GM23338 (cell line): ENCODE results near the gene MBD5. TPM values are rescaled to one million over a fixed set of nuclear protein-coding genes. Genes with fewer than 3 reads are reported as not detected.
A peak's percentile ranks its signal among the peaks of the same experiment; 100 is the strongest.

Experiments
- ATAC-seq: fragments of 200-7000 bp; cut with Tn5 transposase; 3 replicates; pipeline ENCODE4 v1.9.1; 2020
- DNase-seq: peaks from one replicate; pipeline ENCODE4 v3.0.0-alpha.2; 2015; ENCODE audit warnings: low spot score
- H2AFZ ChIP-seq: fragments of 200-600 bp; sonication (generic); 2 replicates; pipeline ENCODE4 v1.8.0; 2016; ENCODE audit warnings: antibody characterized with exemption, mild to moderate bottlenecking, moderate library complexity
- H3F3A ChIP-seq: fragments of 200-600 bp; sonication (generic); replicated peaks from 2 replicates; pipeline ENCODE4 v1.8.0; 2017; ENCODE audit warnings: antibody characterized with exemption, mixed run types, low read depth
- H3K27ac ChIP-seq: fragments of 200-600 bp; sonication (generic); 2 replicates; pipeline ENCODE4 v1.6.1; 2016; ENCODE audit warnings: low read depth
- H3K27me3 ChIP-seq: fragments of 200-600 bp; sonication (generic); 2 replicates; pipeline ENCODE4 v1.8.0; 2016; ENCODE audit warnings: mild to moderate bottlenecking, mixed run types, moderate library complexity; ENCODE audit not compliant: insufficient read depth
- H3K36me3 ChIP-seq: fragments of 200-600 bp; sonication (generic); 2 replicates; pipeline ENCODE4 v1.8.0; 2016; ENCODE audit warnings: mild to moderate bottlenecking; ENCODE audit not compliant: insufficient read depth
- H3K4me1 ChIP-seq: fragments of 200-600 bp; sonication (generic); 2 replicates; pipeline ENCODE4 v1.8.0; 2016; ENCODE audit warnings: mild to moderate bottlenecking, moderate library complexity; ENCODE audit not compliant: insufficient read depth
- H3K4me2 ChIP-seq: fragments of 200-600 bp; sonication (generic); 2 replicates; pipeline ENCODE4 v1.7.1; 2017; ENCODE audit warnings: mixed run types
- H3K4me3 ChIP-seq: fragments of 200-600 bp; sonication (generic); 2 replicates; pipeline ENCODE4 v1.6.1; 2016; ENCODE audit warnings: mixed run types
- H3K79me2 ChIP-seq: fragments of 200-600 bp; sonication (generic); replicated peaks from 2 replicates; pipeline ENCODE4 v1.8.0; 2017; ENCODE audit warnings: mild to moderate bottlenecking; ENCODE audit not compliant: insufficient read depth
- H3K9me2 ChIP-seq: fragments of 200-600 bp; sonication (generic); 2 replicates; pipeline ENCODE4 v1.8.0; 2017; ENCODE audit not compliant: insufficient read depth
- H4K20me1 ChIP-seq: fragments of 200-600 bp; sonication (generic); replicated peaks from 2 replicates; pipeline ENCODE4 v1.8.0; 2017; ENCODE audit warnings: mild to moderate bottlenecking; ENCODE audit not compliant: insufficient read depth
- H3K27ac Mint-ChIP-seq: 2 replicates; pipeline ENCODE4 v1.8.0; 2020; ENCODE audit warnings: inconsistent platforms, mild to moderate bottlenecking, moderate library complexity, mixed read lengths
- H3K27me3 Mint-ChIP-seq: 3 replicates; pipeline ENCODE4 v1.8.0; 2022; ENCODE audit warnings: low read depth, mild to moderate bottlenecking, moderate library complexity, mixed read lengths, inconsistent platforms; ENCODE audit not compliant: insufficient read depth, poor library complexity
- H3K36me3 Mint-ChIP-seq: 3 replicates; pipeline ENCODE4 v1.8.0; 2021; ENCODE audit warnings: low read depth, mild to moderate bottlenecking, inconsistent platforms, moderate library complexity, mixed read lengths
- H3K4me1 Mint-ChIP-seq: 3 replicates; pipeline ENCODE4 v1.8.0; 2020; ENCODE audit warnings: mild to moderate bottlenecking, inconsistent platforms, mixed read lengths
- H3K4me3 Mint-ChIP-seq: 3 replicates; pipeline ENCODE4 v1.8.0; 2021; ENCODE audit warnings: moderate library complexity, mild to moderate bottlenecking, inconsistent platforms, mixed read lengths
- H3K9me3 Mint-ChIP-seq: 3 replicates; pipeline ENCODE4 v1.8.0; 2020; ENCODE audit warnings: moderate library complexity, mild to moderate bottlenecking, inconsistent platforms, mixed read lengths
- CREB1 ChIP-seq: fragments of 250-450 bp; sonication (Bioruptor Pico); IDR thresholded peaks from 2 replicates; pipeline ENCODE4 v1.5.0; 2020; ENCODE audit warnings: low read depth, mild to moderate bottlenecking, moderate library complexity
- EZH2 ChIP-seq: fragments of 200-600 bp; sonication (generic); IDR thresholded peaks from one replicate; pipeline ENCODE4 v1.8.0; 2017; ENCODE audit warnings: antibody characterized with exemption, mild to moderate bottlenecking, low read depth; ENCODE audit not compliant: unreplicated experiment
- EZH2phosphoT487 ChIP-seq: fragments of 200-600 bp; sonication (generic); IDR thresholded peaks from one replicate; pipeline ENCODE4 v1.8.1; 2018; ENCODE audit warnings: antibody characterized with exemption; ENCODE audit not compliant: unreplicated experiment
- JUNB ChIP-seq: IDR thresholded peaks from one replicate; pipeline ENCODE4 v1.6.1; 2016; ENCODE audit warnings: antibody characterized with exemption; ENCODE audit not compliant: unreplicated experiment
- NANOG ChIP-seq: IDR thresholded peaks from 2 replicates; pipeline ENCODE4 v1.6.1; 2016; ENCODE audit warnings: antibody characterized with exemption, borderline replicate concordance
- POLR2AphosphoS5 ChIP-seq: IDR thresholded peaks from 2 replicates; pipeline ENCODE4 v1.6.1; 2016; ENCODE audit warnings: antibody characterized with exemption, low read depth
- REST ChIP-seq: IDR thresholded peaks from one replicate; pipeline ENCODE4 v1.6.1; 2018; ENCODE audit warnings: antibody characterized with exemption; ENCODE audit not compliant: unreplicated experiment
- STAT1 ChIP-seq: IDR thresholded peaks from one replicate; pipeline ENCODE4 v1.6.1; 2016; ENCODE audit warnings: antibody characterized with exemption; ENCODE audit not compliant: unreplicated experiment
- ZNF114 ChIP-seq: fragments of 250-450 bp; sonication (Bioruptor Pico); IDR thresholded peaks from 2 replicates; pipeline ENCODE4 v1.5.0; 2020; ENCODE audit warnings: mild to moderate bottlenecking, moderate library complexity
- ZNF331 ChIP-seq: fragments of 250-450 bp; sonication (Bioruptor Pico); IDR thresholded peaks from 2 replicates; pipeline ENCODE4 v1.5.0; 2020; ENCODE audit warnings: low read depth, mild to moderate bottlenecking, moderate library complexity
- polyA plus RNA-seq: library from polyadenylated mRNA; unstranded; fragments of >200 nt; fragmentation: Nextera tagmentation; extraction: Ambion mirVana; gene quantifications from 2 replicates; pipeline ENCODE4 v1.2.1, GENCODE V29; 2016
- total RNA-seq: library from RNA; depleted of rRNA; stranded (reverse); fragments of >200 nt; shearing (Covaris generic); gene quantifications from 2 replicates; pipeline ENCODE4 v1.2.3, GENCODE V29; 2014
- TF ChIP-seq, protein P1 (sequence below), 2 experiments: fragments of 200-600 bp in 1 of 2; sonication (generic) in 1 of 2; conservative IDR thresholded peaks; 2 replicates each; pipeline versions ENCODE4 v1.5.1 to v1.6.1; 2016 to 2017; ENCODE audit warnings: antibody characterized with exemption in 2 of 2, low read depth in 2 of 2, mild to moderate bottlenecking in 2 of 2, moderate library complexity in 1 of 2
- TF ChIP-seq, protein P2 (sequence below): IDR thresholded peaks from 2 replicates; pipeline ENCODE4 v1.6.1; 2016; ENCODE audit warnings: antibody characterized with exemption

MBD5 gene
- total and polyA plus RNA-seq, 2 experiments from 2014 or later, result 16.2 to 23.1 TPM

- Mint-ChIP-seq H3K4me1 (peaks cover 44% of the 10 kb centered on the region), H3K9me3 (peaks cover 2% of the 10 kb centered on the region; the same call in 1 of the 3 replicates), H3K27ac (peak overlapping the region; percentile 39; the same call in 1 of the 2 replicates), H3K27me3 (peaks cover 2% of the 10 kb centered on the region), H3K36me3 (0 out of 3 replicates have a peak, but pooled peaks cover 4% of the 10 kb centered on the region), H3K4me3 (peak overlapping the region; percentile 26)
- H4K20me1 ChIP-seq, result no peaks in the 10 kb centered on the region
- DNase-seq (peak; percentile 83), ATAC-seq (peak; percentile 82)
- 0 out of 2 replicates have a peak, but pooled peaks cover 1% of the 10 kb centered on the region for H3K9me2 ChIP-seq
- H3K27me3 ChIP-seq, result no peaks in the 10 kb centered on the region
- H3K27ac ChIP-seq, result no peak overlapping the region
- no peak overlapping the region for H2AFZ ChIP-seq
- no peaks in the 10 kb centered on the region for H3K36me3 ChIP-seq
- H3K4me2 ChIP-seq, result peak overlapping the region; percentile 39
- H3K4me3 ChIP-seq, result 0 out of 2 replicates have a peak overlapping the region, but pooled peaks have one; percentile 10
- peak; percentile 94 for TF ChIP-seq NANOG
- no peak for TF ChIP-seq CREB1 (CRISPR knock-in tag)
- TF ChIP-seq, protein P1, sequence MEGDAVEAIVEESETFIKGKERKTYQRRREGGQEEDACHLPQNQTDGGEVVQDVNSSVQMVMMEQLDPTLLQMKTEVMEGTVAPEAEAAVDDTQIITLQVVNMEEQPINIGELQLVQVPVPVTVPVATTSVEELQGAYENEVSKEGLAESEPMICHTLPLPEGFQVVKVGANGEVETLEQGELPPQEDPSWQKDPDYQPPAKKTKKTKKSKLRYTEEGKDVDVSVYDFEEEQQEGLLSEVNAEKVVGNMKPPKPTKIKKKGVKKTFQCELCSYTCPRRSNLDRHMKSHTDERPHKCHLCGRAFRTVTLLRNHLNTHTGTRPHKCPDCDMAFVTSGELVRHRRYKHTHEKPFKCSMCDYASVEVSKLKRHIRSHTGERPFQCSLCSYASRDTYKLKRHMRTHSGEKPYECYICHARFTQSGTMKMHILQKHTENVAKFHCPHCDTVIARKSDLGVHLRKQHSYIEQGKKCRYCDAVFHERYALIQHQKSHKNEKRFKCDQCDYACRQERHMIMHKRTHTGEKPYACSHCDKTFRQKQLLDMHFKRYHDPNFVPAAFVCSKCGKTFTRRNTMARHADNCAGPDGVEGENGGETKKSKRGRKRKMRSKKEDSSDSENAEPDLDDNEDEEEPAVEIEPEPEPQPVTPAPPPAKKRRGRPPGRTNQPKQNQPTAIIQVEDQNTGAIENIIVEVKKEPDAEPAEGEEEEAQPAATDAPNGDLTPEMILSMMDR (conservative IDR thresholded peaks at IDR 0.05; ENCODE audit: low read depth in 2 of 2), result 0 out of 4 replicates have a peak, but pooled peaks of 1 of the 2 experiments have one; percentile 6
- no peak for TF ChIP-seq ZNF331 (CRISPR knock-in tag)
- TF ChIP-seq JUNB, result no peak
- no peak for TF ChIP-seq POLR2AphosphoS5
- TF ChIP-seq ZNF114 (CRISPR knock-in tag), result no peak
- TF ChIP-seq EZH2, result no peak
- TF ChIP-seq STAT1, result no peak
- TF ChIP-seq, protein P2, sequence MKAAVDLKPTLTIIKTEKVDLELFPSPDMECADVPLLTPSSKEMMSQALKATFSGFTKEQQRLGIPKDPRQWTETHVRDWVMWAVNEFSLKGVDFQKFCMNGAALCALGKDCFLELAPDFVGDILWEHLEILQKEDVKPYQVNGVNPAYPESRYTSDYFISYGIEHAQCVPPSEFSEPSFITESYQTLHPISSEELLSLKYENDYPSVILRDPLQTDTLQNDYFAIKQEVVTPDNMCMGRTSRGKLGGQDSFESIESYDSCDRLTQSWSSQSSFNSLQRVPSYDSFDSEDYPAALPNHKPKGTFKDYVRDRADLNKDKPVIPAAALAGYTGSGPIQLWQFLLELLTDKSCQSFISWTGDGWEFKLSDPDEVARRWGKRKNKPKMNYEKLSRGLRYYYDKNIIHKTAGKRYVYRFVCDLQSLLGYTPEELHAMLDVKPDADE, result no peak
- H3F3A ChIP-seq, result no peaks in the 10 kb centered on the region
- H3K79me2 ChIP-seq, result no peaks in the 10 kb centered on the region
- peaks cover 45% of the 10 kb centered on the region for H3K4me1 ChIP-seq
These were observed 282.3 kb downstream of the MBD5 start for GRCh38 chr2:148303161-148303560.

- DNase-seq (no peak), ATAC-seq (no peak)
- Histone ChIP-seq H3K4me3 (no peak overlapping the region), H3K4me1 (peaks cover 45% of the 10 kb centered on the region), H3K4me2 (peak overlapping the region; percentile 42), H3F3A (no peaks in the 10 kb centered on the region), H4K20me1 (no peaks in the 10 kb centered on the region), H3K79me2 (no peaks in the 10 kb centered on the region), H3K9me2 (no peaks in the 10 kb centered on the region), H2AFZ (no peak overlapping the region), H3K36me3 (no peaks in the 10 kb centered on the region), H3K27me3 (no peaks in the 10 kb centered on the region), H3K27ac (no peak overlapping the region)
- Mint-ChIP-seq H3K36me3 (peaks cover 13% of the 10 kb centered on the region; the same call in 2 of the 3 replicates), H3K9me3 (peaks cover 8% of the 10 kb centered on the region; the same call in 2 of the 3 replicates), H3K4me3 (no peak overlapping the region), H3K27me3 (peaks cover 5% of the 10 kb centered on the region), H3K4me1 (peaks cover 47% of the 10 kb centered on the region), H3K27ac (no peak overlapping the region)
- no peak for TF ChIP-seq NANOG
- no peak for TF ChIP-seq EZH2phosphoT487
- TF ChIP-seq STAT1, result no peak
- TF ChIP-seq ZNF114 (CRISPR knock-in tag), result no peak
- no peak for TF ChIP-seq ZNF331 (CRISPR knock-in tag)
- TF ChIP-seq, protein P1 (conservative IDR thresholded peaks at IDR 0.05; ENCODE audit: low read depth in 2 of 2), result no peak
- no peak for TF ChIP-seq REST
- TF ChIP-seq POLR2AphosphoS5, result no peak
- TF ChIP-seq EZH2, result no peak
- no peak for TF ChIP-seq CREB1 (CRISPR knock-in tag)
These were observed 284.6 kb downstream of the MBD5 start for GRCh38 chr2:148305476-148305875.
